ENCODE measurements around the gene JCAD. TPM values are rescaled to one million over a fixed set of nuclear protein-coding genes. Genes with fewer than 3 reads are reported as not detected.

The JCAD gene
- total and polyA plus RNA-seq, 2 experiments from 2014 or later: 17.2 to 44.3 TPM

DNA sequence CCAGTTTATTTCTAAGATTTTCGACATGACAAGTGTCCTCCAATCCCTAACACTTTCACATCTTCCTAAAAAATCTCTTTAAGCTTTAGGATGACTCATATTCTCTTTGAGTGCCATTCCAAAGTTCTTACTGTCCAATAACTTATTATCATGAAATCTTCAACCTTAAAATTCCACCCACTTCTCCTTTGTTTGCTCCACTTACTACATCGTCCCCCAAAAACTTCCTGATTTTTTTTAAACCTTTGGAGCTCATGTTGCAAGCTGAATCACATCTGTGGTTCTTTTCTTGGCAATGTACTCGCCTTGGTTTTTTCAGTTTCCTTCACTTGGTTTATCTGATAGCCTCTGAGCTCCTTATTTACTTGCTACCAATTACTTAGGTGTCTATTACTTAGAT, 39.2 kb upstream of the JCAD start:
- Histone ChIP-seq H3K27ac (no peak overlapping the region), H3K27me3 (no peaks in the 10 kb centered on the region), H3K4me1 (ENCODE audit: low read depth) (no peaks in the 10 kb centered on the region), H3K4me3 (no peak overlapping the region), H3K9me3 (ENCODE audit: low read depth) (no peaks in the 10 kb centered on the region), H3K36me3 (no peaks in the 10 kb centered on the region)
- DNase-seq (ENCODE audit: low read depth in 1 of 2, low spot score in 1 of 2): peak in 1 of 2 donors; percentile 77
- TF ChIP-seq, protein P1, sequence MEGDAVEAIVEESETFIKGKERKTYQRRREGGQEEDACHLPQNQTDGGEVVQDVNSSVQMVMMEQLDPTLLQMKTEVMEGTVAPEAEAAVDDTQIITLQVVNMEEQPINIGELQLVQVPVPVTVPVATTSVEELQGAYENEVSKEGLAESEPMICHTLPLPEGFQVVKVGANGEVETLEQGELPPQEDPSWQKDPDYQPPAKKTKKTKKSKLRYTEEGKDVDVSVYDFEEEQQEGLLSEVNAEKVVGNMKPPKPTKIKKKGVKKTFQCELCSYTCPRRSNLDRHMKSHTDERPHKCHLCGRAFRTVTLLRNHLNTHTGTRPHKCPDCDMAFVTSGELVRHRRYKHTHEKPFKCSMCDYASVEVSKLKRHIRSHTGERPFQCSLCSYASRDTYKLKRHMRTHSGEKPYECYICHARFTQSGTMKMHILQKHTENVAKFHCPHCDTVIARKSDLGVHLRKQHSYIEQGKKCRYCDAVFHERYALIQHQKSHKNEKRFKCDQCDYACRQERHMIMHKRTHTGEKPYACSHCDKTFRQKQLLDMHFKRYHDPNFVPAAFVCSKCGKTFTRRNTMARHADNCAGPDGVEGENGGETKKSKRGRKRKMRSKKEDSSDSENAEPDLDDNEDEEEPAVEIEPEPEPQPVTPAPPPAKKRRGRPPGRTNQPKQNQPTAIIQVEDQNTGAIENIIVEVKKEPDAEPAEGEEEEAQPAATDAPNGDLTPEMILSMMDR (IDR thresholded peaks at IDR 0.05; ENCODE audit: low read depth, low read length): no peak

DNA sequence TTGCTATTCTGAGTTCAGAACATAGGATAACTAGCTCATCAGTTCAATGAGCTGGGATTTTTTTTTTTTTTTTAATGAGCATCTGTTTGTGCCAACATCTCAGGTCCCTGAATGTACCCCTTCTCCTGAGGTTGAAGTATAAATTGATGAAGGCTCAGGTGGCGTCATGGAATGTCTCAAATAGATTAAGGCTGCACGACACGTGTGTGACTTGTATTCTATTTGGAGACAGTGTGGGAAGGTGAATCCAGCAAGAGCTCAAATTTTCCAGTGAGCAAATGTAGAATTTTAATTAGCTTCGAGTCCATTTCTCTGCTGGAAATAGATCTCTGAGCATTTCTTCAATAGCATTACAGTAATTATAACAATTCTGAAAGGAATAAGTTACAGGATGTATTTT, 37.2 kb upstream of the JCAD start:
- TF ChIP-seq, protein P1 (IDR thresholded peaks at IDR 0.05; ENCODE audit: low read depth, low read length): no peak
- H3K9me3 ChIP-seq (ENCODE audit: low read depth): no peaks in the 10 kb centered on the region
- no peak overlapping the region for H3K27ac ChIP-seq
- H3K4me3 ChIP-seq: no peak overlapping the region
- no peaks in the 10 kb centered on the region for H3K36me3 ChIP-seq
- H3K4me1 ChIP-seq (ENCODE audit: low read depth): no peaks in the 10 kb centered on the region
- DNase-seq (ENCODE audit: low read depth in 1 of 2, low spot score in 1 of 2): no peak
- H3K27me3 ChIP-seq: no peaks in the 10 kb centered on the region

DNA sequence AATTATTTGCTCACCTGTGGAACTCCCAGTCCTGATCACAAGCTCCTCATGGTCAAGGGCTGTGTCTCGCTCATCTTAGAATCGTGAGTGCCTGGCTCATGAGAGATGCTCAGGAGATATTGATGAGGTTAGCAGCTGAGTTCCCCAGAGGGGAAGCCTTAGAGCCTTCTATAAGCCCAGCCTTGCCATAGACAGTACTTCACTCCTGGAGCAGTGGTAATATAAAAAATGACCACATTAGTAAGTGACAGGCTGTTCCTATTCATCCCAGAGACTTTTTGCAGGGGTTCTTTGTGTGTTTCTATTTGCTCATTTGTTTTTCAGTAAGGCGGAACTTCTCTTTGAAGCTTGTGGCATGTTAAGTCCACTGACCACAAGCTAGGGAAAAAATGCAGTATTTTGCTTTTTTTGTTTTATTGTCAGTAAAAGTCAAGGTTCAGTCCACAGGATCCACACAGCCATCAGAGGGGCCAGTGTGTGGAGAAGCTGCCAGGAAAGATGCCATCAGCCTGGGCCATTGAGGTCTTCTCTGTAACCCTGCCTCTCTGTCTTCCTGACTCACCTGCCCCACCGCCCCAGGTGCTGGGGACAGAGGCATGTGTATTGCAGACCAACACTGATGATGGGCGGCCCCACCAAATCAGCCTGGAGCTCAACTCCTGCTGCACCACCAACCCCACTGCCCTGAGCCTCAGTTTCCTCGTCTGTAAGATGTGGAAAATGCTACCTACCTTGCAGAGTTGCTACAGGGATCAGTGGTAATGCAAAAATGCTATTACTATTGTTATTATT, 36.4 kb upstream of the JCAD start:
- Histone ChIP-seq H3K27ac (no peak overlapping the region), H3K9me3 (ENCODE audit: low read depth) (no peaks in the 10 kb centered on the region), H3K4me1 (ENCODE audit: low read depth) (no peaks in the 10 kb centered on the region), H3K4me3 (no peak overlapping the region), H3K36me3 (no peaks in the 10 kb centered on the region), H3K27me3 (no peaks in the 10 kb centered on the region)
- TF ChIP-seq, protein P1 (IDR thresholded peaks at IDR 0.05; ENCODE audit: low read depth, low read length): no peak
- DNase-seq (ENCODE audit: low read depth in 1 of 2, low spot score in 1 of 2): no peak

DNA sequence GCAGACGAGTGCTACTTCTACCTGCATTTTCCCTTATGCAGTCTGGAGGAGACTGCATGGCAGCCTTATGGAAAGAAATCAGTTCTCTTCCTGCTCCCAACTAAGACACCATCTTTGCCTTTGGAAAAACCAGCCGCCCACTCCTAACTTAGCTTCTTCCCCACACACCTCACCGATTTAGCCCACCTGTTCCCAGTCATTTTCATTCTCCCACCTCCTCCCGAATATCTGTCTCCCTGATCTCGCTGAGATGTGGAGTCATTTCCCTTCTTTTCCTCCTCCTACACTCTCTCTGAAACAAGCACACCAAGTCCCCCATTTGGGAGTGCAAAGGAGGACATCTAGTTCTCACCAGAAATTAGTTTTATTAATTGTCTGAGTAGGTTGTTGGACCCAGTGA, 35.2 kb upstream of the JCAD start:
- Histone ChIP-seq H3K27me3 (no peaks in the 10 kb centered on the region), H3K36me3 (no peaks in the 10 kb centered on the region), H3K9me3 (ENCODE audit: low read depth) (no peaks in the 10 kb centered on the region), H3K4me1 (ENCODE audit: low read depth) (peaks cover 3% of the 10 kb centered on the region), H3K4me3 (no peak overlapping the region), H3K27ac (no peak overlapping the region)
- TF ChIP-seq, protein P1 (IDR thresholded peaks at IDR 0.05; ENCODE audit: low read depth, low read length): no peak
- no peak for DNase-seq (ENCODE audit: low read depth in 1 of 2, low spot score in 1 of 2)

DNA sequence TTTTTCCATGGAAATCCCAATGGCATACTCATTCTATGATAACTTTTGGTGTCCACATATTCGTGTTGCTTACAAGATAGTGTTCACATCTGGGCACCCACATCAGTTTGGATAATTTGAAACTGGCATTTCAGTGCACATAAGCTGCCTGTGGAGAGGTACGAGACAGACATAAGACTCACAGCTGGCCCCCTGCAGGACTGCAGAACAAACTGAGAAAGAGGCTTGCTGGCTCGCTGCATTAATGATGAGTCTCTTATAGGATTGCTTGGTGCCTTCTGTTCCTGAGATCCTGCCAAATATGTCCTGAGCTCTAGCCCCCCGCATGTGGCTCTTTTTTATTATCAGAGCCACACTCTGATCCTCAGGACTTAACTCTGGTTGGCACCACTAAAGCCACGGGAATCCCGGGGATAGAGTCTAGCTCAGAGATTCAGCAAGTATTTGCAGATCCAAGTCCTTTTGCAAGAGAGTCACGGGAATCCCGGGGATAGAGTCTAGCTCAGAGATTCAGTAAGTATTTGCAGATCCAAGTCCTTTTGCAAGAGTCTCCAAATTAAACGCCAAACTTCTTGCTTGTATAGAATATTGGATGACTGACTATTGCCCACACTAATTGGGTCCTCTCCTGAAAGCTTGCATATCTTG, 34.0 kb upstream of the JCAD start:
- TF ChIP-seq, protein P1 (IDR thresholded peaks at IDR 0.05; ENCODE audit: low read depth, low read length): no peak
- H3K27ac ChIP-seq: no peak overlapping the region
- no peaks in the 10 kb centered on the region for H3K9me3 ChIP-seq (ENCODE audit: low read depth)
- no peaks in the 10 kb centered on the region for H3K27me3 ChIP-seq
- peaks cover 7% of the 10 kb centered on the region for H3K4me1 ChIP-seq (ENCODE audit: low read depth)
- no peaks in the 10 kb centered on the region for H3K36me3 ChIP-seq
- no peak overlapping the region for H3K4me3 ChIP-seq
- no peak for DNase-seq (ENCODE audit: low read depth in 1 of 2, low spot score in 1 of 2)
